Mucosa of descending colon (tissue), 3 donors: Measurements from ENCODE around the gene CIB4. TPM values are rescaled to one million over a fixed set of nuclear protein-coding genes. Genes with fewer than 3 reads are reported as not detected.

ENCODE experiments used
- ATAC-seq: fragments of 200-7000 bp; cut with Tn5 transposase; one replicate; pipeline ENCODE4 v1.9.1; 2020; ENCODE audit warnings: mild to moderate bottlenecking, moderate library complexity
- DNase-seq, 3 donors: peaks; one replicate each; pipeline ENCODE4 v3.0.0-alpha.2; 2020
- H3K36me3 ChIP-seq: fragments of 200-600 bp; one replicate; pipeline ENCODE4 v1.8.0; 2021; ENCODE audit warnings: low read depth, mild to moderate bottlenecking
- H3K4me1 ChIP-seq: fragments of 200-600 bp; one replicate; pipeline ENCODE4 v1.8.0; 2021; ENCODE audit warnings: low read depth, mild to moderate bottlenecking
- H3K4me3 ChIP-seq: fragments of 200-600 bp; one replicate; pipeline ENCODE4 v1.8.0; 2021; ENCODE audit warnings: mild to moderate bottlenecking
- H3K9me3 ChIP-seq: fragments of 200-600 bp; one replicate; pipeline ENCODE4 v1.8.0; 2021; ENCODE audit warnings: mild to moderate bottlenecking
- CTCF ChIP-seq: fragments of 200-600 bp; IDR thresholded peaks from one replicate; pipeline ENCODE4 v1.8.0; 2022; ENCODE audit warnings: antibody characterized with exemption, mild to moderate bottlenecking
- intact Hi-C, 2 donors: fragments of 100-400 bp; cut with DNase I in 1 of 2; cut with micrococcal nuclease in 1 of 2; formaldehyde crosslinking; loops; one replicate each; pipeline versions ENCODE4 v1.11.0 to v1.11.1; 2022; cut with DNase I, micrococcal nuclease
- total RNA-seq, 3 donors: library from RNA; stranded (reverse); fragmentation: NEBNext Ultra II Directional in 2 of 3; extraction: Animal tissue kit (Norgen Biotek cat#: 25700) in 2 of 3; gene quantifications; one replicate each; pipeline versions ENCODE4 v1.2.1 to v1.2.4, GENCODE V29; 2021 to 2023
- donor health status: DM: no; HTN: no; CAD: no; lungs with moderate emphysema.
- donor health status: DM: no; HTN: no; CAD: no.
- donor health status: DM: no; HTN: yes; CAD: no.

CIB4 gene
- total RNA-seq, 3 donors from 2014 or later, result 0.60 TPM; not detected in 2

GRCh38 chr2:26590980-26591618 is 50.1 kb downstream of the CIB4 start:
- no peaks in the 10 kb centered on the region for H3K4me1 ChIP-seq
- TF ChIP-seq CTCF, result no peak
- H3K36me3 ChIP-seq, result no peaks in the 10 kb centered on the region
- DNase-seq (peak in 1 of 3 donors; percentile 4), ATAC-seq (no peak)
- H3K4me3 ChIP-seq, result no peak overlapping the region
- intact Hi-C loops, result no loop called here
- no peaks in the 10 kb centered on the region for H3K9me3 ChIP-seq

- Histone ChIP-seq H3K36me3 (no peaks in the 10 kb centered on the region), H3K4me3 (no peak overlapping the region), H3K4me1 (no peaks in the 10 kb centered on the region), H3K9me3 (no peaks in the 10 kb centered on the region)
- intact Hi-C loops, result no loop called here
- no peak for ATAC-seq
- no peak for DNase-seq
- no peak for TF ChIP-seq CTCF
These were observed 50.7 kb downstream of the CIB4 start for GRCh38 chr2:26590508-26590907.

- intact Hi-C loops, result no loop called here
- H3K9me3 ChIP-seq, result no peaks in the 10 kb centered on the region
- no peaks in the 10 kb centered on the region for H3K36me3 ChIP-seq
- H3K4me1 ChIP-seq, result no peaks in the 10 kb centered on the region
- ATAC-seq (no peak), DNase-seq (no peak)
- no peak overlapping the region for H3K4me3 ChIP-seq
- TF ChIP-seq CTCF, result no peak
These were observed 52.6 kb downstream of the CIB4 start for GRCh38 chr2:26588576-26588975.

- no peaks in the 10 kb centered on the region for H3K36me3 ChIP-seq
- H3K4me3 ChIP-seq, result no peak overlapping the region
- TF ChIP-seq CTCF, result no peak
- intact Hi-C loops, result no loop called here
- no peaks in the 10 kb centered on the region for H3K4me1 ChIP-seq
- H3K9me3 ChIP-seq, result no peaks in the 10 kb centered on the region
- no peak for DNase-seq
- no peak for ATAC-seq
These were observed 53.2 kb downstream of the CIB4 start for GRCh38 chr2:26587994-26588393.

GRCh38 chr2:26585966-26586365 is 55.2 kb downstream of the CIB4 start:
- Histone ChIP-seq H3K4me1 (no peaks in the 10 kb centered on the region), H3K4me3 (no peak overlapping the region), H3K9me3 (no peaks in the 10 kb centered on the region), H3K36me3 (no peaks in the 10 kb centered on the region)
- ATAC-seq, result no peak
- intact Hi-C loops, result no loop called here
- DNase-seq, result no peak
- TF ChIP-seq CTCF, result no peak

- Histone ChIP-seq H3K4me1 (no peaks in the 10 kb centered on the region), H3K4me3 (no peak overlapping the region), H3K9me3 (no peaks in the 10 kb centered on the region), H3K36me3 (no peaks in the 10 kb centered on the region)
- intact Hi-C loops, result no loop called here
- DNase-seq, result no peak
- ATAC-seq, result no peak
- no peak for TF ChIP-seq CTCF
These were observed 56.1 kb downstream of the CIB4 start for GRCh38 chr2:26585100-26585499.
